Smooth muscle cell (in vitro differentiated cells): ENCODE measurements around the gene NGDN. TPM values are rescaled to one million over a fixed set of nuclear protein-coding genes. Genes with fewer than 3 reads are reported as not detected.
"Not testable (repeated sequence)": the region's sequence is repeated elsewhere in the genome, so short reads cannot be mapped to it uniquely, and the experiment has no call there.

Experiments
- DNase-seq: peaks from one replicate; lab custom pipeline; 2025; ENCODE audit not compliant: unreplicated experiment; lab: John Stamatoyannopoulos, UW
- H2AFZ ChIP-seq: fragments of 200-600 bp; sonication (generic); 2 replicates; pipeline ENCODE4 v1.6.0; 2016; ENCODE audit warnings: antibody characterized with exemption, low read depth, mild to moderate bottlenecking
- H3F3A ChIP-seq: fragments of 200-600 bp; sonication (generic); 2 replicates; pipeline ENCODE4 v1.6.0; 2017; ENCODE audit warnings: antibody characterized with exemption, low read depth
- H3K27ac ChIP-seq: fragments of 200-600 bp; sonication (generic); 2 replicates; pipeline ENCODE4 v1.5.1; 2016; ENCODE audit warnings: low read depth, mild to moderate bottlenecking
- H3K27me3 ChIP-seq: fragments of 200-600 bp; sonication (generic); 2 replicates; pipeline ENCODE4 v1.6.1; 2016; ENCODE audit warnings: low read depth, mild to moderate bottlenecking
- H3K36me3 ChIP-seq: fragments of 200-600 bp; sonication (generic); 2 replicates; pipeline ENCODE4 v1.5.1; 2016; ENCODE audit warnings: low read depth
- H3K4me1 ChIP-seq: fragments of 200-600 bp; sonication (generic); 2 replicates; pipeline ENCODE4 v1.5.1; 2016; ENCODE audit warnings: low read depth
- H3K4me2 ChIP-seq: fragments of 200-600 bp; sonication (generic); 2 replicates; pipeline ENCODE4 v1.6.0; 2016; ENCODE audit warnings: mild to moderate bottlenecking
- H3K4me3 ChIP-seq: fragments of 200-600 bp; sonication (generic); 2 replicates; pipeline ENCODE4 v1.5.1; 2016; ENCODE audit warnings: mild to moderate bottlenecking
- H3K79me2 ChIP-seq: fragments of 200-600 bp; sonication (generic); 2 replicates; pipeline ENCODE4 v1.6.0; 2016; ENCODE audit warnings: low read depth, mild to moderate bottlenecking
- H3K9ac ChIP-seq: fragments of 200-600 bp; sonication (generic); 2 replicates; pipeline ENCODE4 v1.6.0; 2016; ENCODE audit warnings: low read depth
- H3K9me3 ChIP-seq: fragments of 200-600 bp; sonication (generic); replicated peaks from 2 replicates; pipeline ENCODE4 v1.5.1; 2016; ENCODE audit warnings: low read depth
- H4K20me1 ChIP-seq: fragments of 200-600 bp; sonication (generic); 2 replicates; pipeline ENCODE4 v1.6.0; 2016; ENCODE audit warnings: low read depth
- WGBS: methylation state at CpG from one replicate; pipeline ENCODE4 v1.1.7; 2016; ENCODE audit warnings: low lambda C conversion rate; 5-methylcytosine and 5-hydroxymethylcytosine counted together
- polyA plus RNA-seq: library from polyadenylated mRNA; unstranded; fragments of >200 nt; fragmentation: Nextera tagmentation; extraction: Ambion mirVana; gene quantifications from 2 replicates; pipeline ENCODE4 v1.2.1, GENCODE V29; 2016
- total RNA-seq: library from RNA; depleted of rRNA; stranded (reverse); fragments of >200 nt; gene quantifications from 2 replicates; pipeline ENCODE4 v1.2.3, GENCODE V29; 2014
- TF ChIP-seq, protein P1 (sequence below): fragments of 200-600 bp; sonication (generic); IDR thresholded peaks from 2 replicates; pipeline ENCODE4 v1.5.1; 2017; ENCODE audit warnings: borderline replicate concordance, mild to moderate bottlenecking, antibody characterized with exemption; ENCODE audit not compliant: insufficient read depth, poor library complexity, severe bottlenecking

NGDN gene
- total and polyA plus RNA-seq, 2 experiments from 2014 or later, result 52.0 to 58.0 TPM

GRCh38 chr14:23452237-23452636, 17.3 kb upstream of the NGDN start:
- H3K9me3 ChIP-seq, result no peaks in the 10 kb centered on the region
- H3K36me3 ChIP-seq, result no peaks in the 10 kb centered on the region
- H3F3A ChIP-seq, result no peaks in the 10 kb centered on the region
- TF ChIP-seq, protein P1, sequence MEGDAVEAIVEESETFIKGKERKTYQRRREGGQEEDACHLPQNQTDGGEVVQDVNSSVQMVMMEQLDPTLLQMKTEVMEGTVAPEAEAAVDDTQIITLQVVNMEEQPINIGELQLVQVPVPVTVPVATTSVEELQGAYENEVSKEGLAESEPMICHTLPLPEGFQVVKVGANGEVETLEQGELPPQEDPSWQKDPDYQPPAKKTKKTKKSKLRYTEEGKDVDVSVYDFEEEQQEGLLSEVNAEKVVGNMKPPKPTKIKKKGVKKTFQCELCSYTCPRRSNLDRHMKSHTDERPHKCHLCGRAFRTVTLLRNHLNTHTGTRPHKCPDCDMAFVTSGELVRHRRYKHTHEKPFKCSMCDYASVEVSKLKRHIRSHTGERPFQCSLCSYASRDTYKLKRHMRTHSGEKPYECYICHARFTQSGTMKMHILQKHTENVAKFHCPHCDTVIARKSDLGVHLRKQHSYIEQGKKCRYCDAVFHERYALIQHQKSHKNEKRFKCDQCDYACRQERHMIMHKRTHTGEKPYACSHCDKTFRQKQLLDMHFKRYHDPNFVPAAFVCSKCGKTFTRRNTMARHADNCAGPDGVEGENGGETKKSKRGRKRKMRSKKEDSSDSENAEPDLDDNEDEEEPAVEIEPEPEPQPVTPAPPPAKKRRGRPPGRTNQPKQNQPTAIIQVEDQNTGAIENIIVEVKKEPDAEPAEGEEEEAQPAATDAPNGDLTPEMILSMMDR, result no peak
- no peak overlapping the region for H2AFZ ChIP-seq
- no peak overlapping the region for H3K4me2 ChIP-seq
- no peaks in the 10 kb centered on the region for H3K79me2 ChIP-seq
- H3K27me3 ChIP-seq, result no peaks in the 10 kb centered on the region
- 94% methylated on average over 2 of the region's 2 CpGs for WGBS
- H3K9ac ChIP-seq, result no peak overlapping the region
- no peak overlapping the region for H3K4me3 ChIP-seq
- H3K27ac ChIP-seq, result no peak overlapping the region
- no peaks in the 10 kb centered on the region for H3K4me1 ChIP-seq
- H4K20me1 ChIP-seq, result no peaks in the 10 kb centered on the region
- no peak for DNase-seq

GRCh38 chr14:23454445-23454856, 15.1 kb upstream of the NGDN start:
- no peak for DNase-seq
- no peaks in the 10 kb centered on the region for H4K20me1 ChIP-seq
- TF ChIP-seq, protein P1, result no peak
- H2AFZ ChIP-seq, result peak overlapping the region; percentile 80
- H3K9ac ChIP-seq, result no peak overlapping the region
- 8% methylated on average over 1 of the region's 1 CpG for WGBS
- no peaks in the 10 kb centered on the region for H3K79me2 ChIP-seq
- H3K4me2 ChIP-seq, result peak overlapping the region; percentile 14
- no peaks in the 10 kb centered on the region for H3K36me3 ChIP-seq
- H3K4me3 ChIP-seq, result no peak overlapping the region
- no peaks in the 10 kb centered on the region for H3K27me3 ChIP-seq
- no peaks in the 10 kb centered on the region for H3F3A ChIP-seq
- H3K9me3 ChIP-seq, result no peaks in the 10 kb centered on the region
- peak overlapping the region; percentile 1 for H3K27ac ChIP-seq
- H3K4me1 ChIP-seq, result no peaks in the 10 kb centered on the region

DNA sequence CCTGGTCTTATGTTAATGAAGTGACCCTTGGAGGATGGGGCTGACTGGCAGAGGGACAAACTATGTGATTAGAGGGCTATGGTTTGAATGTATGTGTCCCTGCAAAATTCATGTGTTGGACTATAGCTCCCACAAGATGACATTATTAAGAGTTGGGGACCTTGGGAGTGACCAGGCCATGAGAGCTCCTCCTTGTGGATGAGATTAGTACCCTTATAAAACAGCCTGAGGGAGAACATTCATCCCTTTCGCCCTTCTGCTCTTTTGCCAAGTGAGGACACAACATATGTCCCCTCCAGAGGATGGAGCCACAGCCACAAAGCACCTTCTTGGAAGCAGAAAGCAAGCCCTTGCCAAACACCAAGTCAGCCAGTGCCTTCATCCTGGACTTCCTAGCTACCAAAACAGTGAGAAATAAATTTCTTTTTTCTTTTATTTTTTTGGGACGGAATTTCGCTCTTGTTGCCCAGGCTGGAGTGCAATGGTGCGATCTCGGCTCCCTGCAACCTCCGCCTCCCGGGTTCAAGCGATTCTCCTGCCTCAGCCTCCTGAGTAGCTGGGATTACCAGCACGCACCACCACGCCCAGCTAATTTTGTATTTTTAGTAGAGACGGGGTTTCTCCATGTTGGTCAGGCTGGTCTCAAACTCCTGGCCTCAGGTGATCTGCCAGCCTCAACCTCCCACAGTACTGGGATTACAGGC, 12.5 kb upstream of the NGDN start:
- H3F3A ChIP-seq, H3K79me2 ChIP-seq, H3K9ac ChIP-seq, H3K9me3 ChIP-seq, H4K20me1 ChIP-seq, H3K27ac ChIP-seq, H3K4me1 ChIP-seq, H2AFZ ChIP-seq, H3K4me3 ChIP-seq, H3K27me3 ChIP-seq, DNase-seq, H3K36me3 ChIP-seq, H3K4me2 ChIP-seq: not testable (repeated sequence)
- TF ChIP-seq, protein P1, result peak; percentile 15
- 88% methylated on average over 11 of the region's 11 CpGs for WGBS
